ENCODE data around the gene SLF1. TPM values are rescaled to one million over a fixed set of nuclear protein-coding genes. Genes with fewer than 3 reads are reported as not detected.

SLF1 gene
- total and polyA plus RNA-seq, 9 of the 15 experiments (the other 6 are each of a cell fraction or from before 2014, with no cell fraction given), result 9.8 to 31.1 (median 16.3) TPM

GRCh38 chr5:94672746-94673145, 54.3 kb downstream of the SLF1 start:
- no peak overlapping the region for H3K4me2 ChIP-seq (ENCODE audit: insufficient read depth, low read length)
- no peak overlapping the region for H2AFZ ChIP-seq (ENCODE audit: low read depth, low read length)
- TF ChIP-seq ELK1 (CRISPR knock-in tag; IDR thresholded peaks at IDR 0.05) (no peak), NR1H2 (CRISPR knock-in tag; IDR thresholded peaks at IDR 0.05) (no peak), ZNF347 (CRISPR knock-in tag; IDR thresholded peaks at IDR 0.05; ENCODE audit: low read depth) (no peak), MCM2 (IDR thresholded peaks at IDR 0.05; ENCODE audit: low read depth) (no peak), NFIC (IDR thresholded peaks at IDR 0.05) (no peak), ZNF583 (CRISPR knock-in tag; IDR thresholded peaks at IDR 0.05) (no peak), JUNB (CRISPR knock-in tag; conservative IDR thresholded peaks at IDR 0.05) (no peak), LARP7 (IDR thresholded peaks at IDR 0.05) (no peak), GABPB1 (CRISPR knock-in tag; IDR thresholded peaks at IDR 0.05) (no peak), ZNF586 (CRISPR knock-in tag; conservative IDR thresholded peaks at IDR 0.05) (no peak), TBL1XR1 (IDR thresholded peaks at IDR 0.05; ENCODE audit: low read length in 2 of 2) (no peak), ETV6 (IDR thresholded peaks at IDR 0.05; ENCODE audit: borderline replicate concordance in 1 of 2, low read depth in 2 of 2, low read length in 1 of 2) (no peak), ETV6 (CRISPR knock-in tag; IDR thresholded peaks at IDR 0.05; ENCODE audit: borderline replicate concordance) (no peak), ZSCAN29 (IDR thresholded peaks at IDR 0.05) (no peak), PTTG1 (tag; IDR thresholded peaks at IDR 0.05; ENCODE audit: low read depth) (no peak), SRSF9 (IDR thresholded peaks at IDR 0.05; ENCODE audit: borderline replicate concordance, low read depth, low read length) (no peak), KLF1 (tag; IDR thresholded peaks at IDR 0.05) (no peak), ZNF12 (CRISPR knock-in tag; IDR thresholded peaks at IDR 0.05) (no peak)
- TF ChIP-seq, protein P1, sequence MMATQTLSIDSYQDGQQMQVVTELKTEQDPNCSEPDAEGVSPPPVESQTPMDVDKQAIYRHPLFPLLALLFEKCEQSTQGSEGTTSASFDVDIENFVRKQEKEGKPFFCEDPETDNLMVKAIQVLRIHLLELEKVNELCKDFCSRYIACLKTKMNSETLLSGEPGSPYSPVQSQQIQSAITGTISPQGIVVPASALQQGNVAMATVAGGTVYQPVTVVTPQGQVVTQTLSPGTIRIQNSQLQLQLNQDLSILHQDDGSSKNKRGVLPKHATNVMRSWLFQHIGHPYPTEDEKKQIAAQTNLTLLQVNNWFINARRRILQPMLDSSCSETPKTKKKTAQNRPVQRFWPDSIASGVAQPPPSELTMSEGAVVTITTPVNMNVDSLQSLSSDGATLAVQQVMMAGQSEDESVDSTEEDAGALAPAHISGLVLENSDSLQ (IDR thresholded peaks at IDR 0.05), result no peak
- TF ChIP-seq, protein P2, sequence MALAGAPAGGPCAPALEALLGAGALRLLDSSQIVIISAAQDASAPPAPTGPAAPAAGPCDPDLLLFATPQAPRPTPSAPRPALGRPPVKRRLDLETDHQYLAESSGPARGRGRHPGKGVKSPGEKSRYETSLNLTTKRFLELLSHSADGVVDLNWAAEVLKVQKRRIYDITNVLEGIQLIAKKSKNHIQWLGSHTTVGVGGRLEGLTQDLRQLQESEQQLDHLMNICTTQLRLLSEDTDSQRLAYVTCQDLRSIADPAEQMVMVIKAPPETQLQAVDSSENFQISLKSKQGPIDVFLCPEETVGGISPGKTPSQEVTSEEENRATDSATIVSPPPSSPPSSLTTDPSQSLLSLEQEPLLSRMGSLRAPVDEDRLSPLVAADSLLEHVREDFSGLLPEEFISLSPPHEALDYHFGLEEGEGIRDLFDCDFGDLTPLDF (CRISPR knock-in tag; IDR thresholded peaks at IDR 0.05), result no peak
- TF ChIP-seq, protein P3, sequence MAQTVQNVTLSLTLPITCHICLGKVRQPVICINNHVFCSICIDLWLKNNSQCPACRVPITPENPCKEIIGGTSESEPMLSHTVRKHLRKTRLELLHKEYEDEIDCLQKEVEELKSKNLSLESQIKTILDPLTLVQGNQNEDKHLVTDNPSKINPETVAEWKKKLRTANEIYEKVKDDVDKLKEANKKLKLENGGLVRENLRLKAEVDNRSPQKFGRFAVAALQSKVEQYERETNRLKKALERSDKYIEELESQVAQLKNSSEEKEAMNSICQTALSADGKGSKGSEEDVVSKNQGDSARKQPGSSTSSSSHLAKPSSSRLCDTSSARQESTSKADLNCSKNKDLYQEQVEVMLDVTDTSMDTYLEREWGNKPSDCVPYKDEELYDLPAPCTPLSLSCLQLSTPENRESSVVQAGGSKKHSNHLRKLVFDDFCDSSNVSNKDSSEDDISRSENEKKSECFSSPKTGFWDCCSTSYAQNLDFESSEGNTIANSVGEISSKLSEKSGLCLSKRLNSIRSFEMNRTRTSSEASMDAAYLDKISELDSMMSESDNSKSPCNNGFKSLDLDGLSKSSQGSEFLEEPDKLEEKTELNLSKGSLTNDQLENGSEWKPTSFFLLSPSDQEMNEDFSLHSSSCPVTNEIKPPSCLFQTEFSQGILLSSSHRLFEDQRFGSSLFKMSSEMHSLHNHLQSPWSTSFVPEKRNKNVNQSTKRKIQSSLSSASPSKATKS (CRISPR knock-in tag; IDR thresholded peaks at IDR 0.05), result no peak
- no peak for ATAC-seq
- intact Hi-C loops (cut with micrococcal nuclease) (no loop called here), in situ Hi-C loops (cut with MboI) (no loop called here)
- no peak for FAIRE-seq
- peaks cover 11% of the 10 kb centered on the region; the same call in 2 of the 3 replicates for H3K36me3 ChIP-seq (ENCODE audit: control insufficient read depth, insufficient read depth, low read length)
- no peak for DNase-seq (ENCODE audit: extremely low read depth in 1 of 4, low spot score in 3 of 4)
- no TSS peak for BruUV-seq (replicated peaks)
- H4K20me1 ChIP-seq (replicated peaks; ENCODE audit: control insufficient read depth, insufficient read depth, low read length), result no peaks in the 10 kb centered on the region
- H3K27me3 ChIP-seq (ENCODE audit: control insufficient read depth in 2 of 2, insufficient read depth in 2 of 2, low read length in 2 of 2), result no peaks in the 10 kb centered on the region
- no peak overlapping the region for H3K9ac ChIP-seq (ENCODE audit: insufficient read depth in 1 of 2, low read depth in 2 of 2, low read length in 2 of 2)
- 50% methylated on average over 1 of the region's 1 CpG for WGBS (ENCODE audit: insufficient coverage, low coverage, missing lambda C conversion rate)
- H3K4me1 ChIP-seq (replicated peaks in 1 of 2; ENCODE audit: control insufficient read depth in 2 of 2, insufficient read depth in 2 of 2, low read length in 2 of 2), result no peaks in the 10 kb centered on the region
- H3K79me2 ChIP-seq (ENCODE audit: control insufficient read depth, insufficient read depth, low read length), result no peaks in the 10 kb centered on the region
- ChIA-PET POLR2A (interaction anchor here (0.6 to 1.0 kb wide), 2 partner anchors 29 to 54 kb away, joined by 3 read pairs; partner anchors contain the start of genes KIAA0825 and SLF1), CTCF (ENCODE audit: low intra/inter-chr PET ratio) (no interaction called here)
- no peak overlapping the region for H3K27ac ChIP-seq (ENCODE audit: extremely low read depth, low read depth, low read length)
- H3K9me3 ChIP-seq (replicated peaks; ENCODE audit: control insufficient read depth, insufficient read depth, low read depth, low read length), result no peaks in the 10 kb centered on the region
- H3K9me1 ChIP-seq (ENCODE audit: control insufficient read depth, insufficient read depth, low read length), result no peaks in the 10 kb centered on the region
- no peak overlapping the region for H3K4me3 ChIP-seq

Data from K562 (cell line).